ENCODE measurements around the gene LRRC28. TPM values are rescaled to one million over a fixed set of nuclear protein-coding genes. Genes with fewer than 3 reads are reported as not detected.

Gene LRRC28
- total RNA-seq, 1 donor from 2014 or later: 33.0 TPM

DNA sequence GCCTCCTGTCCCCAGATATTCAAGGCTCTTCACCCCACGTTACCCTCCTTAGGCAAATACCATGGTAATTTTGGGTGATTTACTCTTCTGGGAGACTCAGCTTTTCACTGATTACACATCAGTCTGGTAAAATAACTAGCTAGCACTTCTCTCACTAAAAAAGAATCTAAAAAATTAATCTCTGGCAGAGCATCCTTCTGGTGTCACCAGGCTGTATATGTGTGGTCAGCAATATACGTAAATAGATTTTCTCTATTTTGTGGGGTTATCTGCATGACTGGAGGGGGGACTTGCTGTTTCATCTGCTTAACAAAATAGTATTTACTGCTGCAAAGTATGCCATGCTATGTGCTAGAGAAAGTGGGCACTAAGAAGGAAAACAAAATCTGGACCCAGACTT lies 45.1 kb downstream of the LRRC28 start:
- no peaks in the 10 kb centered on the region for H3K4me1 Mint-ChIP-seq (ENCODE audit: unreplicated experiment)
- no peak overlapping the region for H3K4me3 Mint-ChIP-seq (ENCODE audit: unreplicated experiment)
- no peaks in the 10 kb centered on the region for H3K9me3 Mint-ChIP-seq (ENCODE audit: unreplicated experiment)
- TF ChIP-seq, protein P1, sequence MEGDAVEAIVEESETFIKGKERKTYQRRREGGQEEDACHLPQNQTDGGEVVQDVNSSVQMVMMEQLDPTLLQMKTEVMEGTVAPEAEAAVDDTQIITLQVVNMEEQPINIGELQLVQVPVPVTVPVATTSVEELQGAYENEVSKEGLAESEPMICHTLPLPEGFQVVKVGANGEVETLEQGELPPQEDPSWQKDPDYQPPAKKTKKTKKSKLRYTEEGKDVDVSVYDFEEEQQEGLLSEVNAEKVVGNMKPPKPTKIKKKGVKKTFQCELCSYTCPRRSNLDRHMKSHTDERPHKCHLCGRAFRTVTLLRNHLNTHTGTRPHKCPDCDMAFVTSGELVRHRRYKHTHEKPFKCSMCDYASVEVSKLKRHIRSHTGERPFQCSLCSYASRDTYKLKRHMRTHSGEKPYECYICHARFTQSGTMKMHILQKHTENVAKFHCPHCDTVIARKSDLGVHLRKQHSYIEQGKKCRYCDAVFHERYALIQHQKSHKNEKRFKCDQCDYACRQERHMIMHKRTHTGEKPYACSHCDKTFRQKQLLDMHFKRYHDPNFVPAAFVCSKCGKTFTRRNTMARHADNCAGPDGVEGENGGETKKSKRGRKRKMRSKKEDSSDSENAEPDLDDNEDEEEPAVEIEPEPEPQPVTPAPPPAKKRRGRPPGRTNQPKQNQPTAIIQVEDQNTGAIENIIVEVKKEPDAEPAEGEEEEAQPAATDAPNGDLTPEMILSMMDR (IDR thresholded peaks at IDR 0.05; ENCODE audit: unreplicated experiment): no peak
- H3K27me3 Mint-ChIP-seq (ENCODE audit: unreplicated experiment): no peaks in the 10 kb centered on the region
- peaks cover 27% of the 10 kb centered on the region for H3K36me3 Mint-ChIP-seq (ENCODE audit: low read depth, unreplicated experiment)
- no peak for DNase-seq (ENCODE audit: low spot score)
- H3K27ac Mint-ChIP-seq (ENCODE audit: unreplicated experiment): no peak overlapping the region

GRCh38 chr15:99303907-99304306 lies 52.6 kb downstream of the LRRC28 start:
- H3K4me1 Mint-ChIP-seq (ENCODE audit: unreplicated experiment): peaks cover 11% of the 10 kb centered on the region

DNA sequence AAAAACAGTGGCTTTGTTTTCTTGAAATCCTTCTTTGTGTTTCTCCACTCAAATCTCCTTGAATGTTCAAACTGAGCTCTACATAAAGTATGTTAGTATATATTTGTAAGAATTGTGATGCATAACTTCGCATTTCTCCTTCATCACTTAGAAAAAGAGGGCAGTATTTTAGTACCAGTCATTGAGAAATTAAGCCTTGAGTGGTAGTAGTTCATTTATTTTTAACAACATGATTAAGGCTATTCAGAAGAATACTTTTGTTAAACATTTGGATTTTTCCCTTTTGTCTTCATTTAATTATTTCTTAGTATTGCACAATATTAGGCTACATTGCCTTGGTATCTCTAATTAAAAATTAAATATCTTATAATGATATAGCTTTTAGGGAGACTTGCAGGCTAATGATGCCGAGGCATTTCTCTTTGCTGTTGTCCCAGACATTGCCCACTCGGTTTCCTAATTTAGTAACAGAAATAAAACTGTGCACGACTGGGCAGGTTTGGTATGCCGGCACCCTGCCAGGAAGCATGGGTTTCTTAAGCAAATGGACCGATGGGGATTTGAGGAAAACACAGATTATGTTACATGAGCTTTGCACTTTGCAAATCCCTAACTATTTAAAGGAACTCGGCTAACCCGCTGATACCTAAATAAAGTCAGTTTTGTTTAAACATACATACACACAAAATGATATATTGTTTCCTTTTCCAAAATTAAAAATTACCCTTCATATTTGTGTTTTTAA lies 54.7 kb downstream of the LRRC28 start:
- Mint-ChIP-seq H3K27me3 (ENCODE audit: unreplicated experiment) (peaks cover 2% of the 10 kb centered on the region), H3K9me3 (ENCODE audit: unreplicated experiment) (no peaks in the 10 kb centered on the region), H3K4me1 (ENCODE audit: unreplicated experiment) (peaks cover 11% of the 10 kb centered on the region), H3K36me3 (ENCODE audit: low read depth, unreplicated experiment) (peaks cover 2% of the 10 kb centered on the region), H3K4me3 (ENCODE audit: unreplicated experiment) (no peak overlapping the region), H3K27ac (ENCODE audit: unreplicated experiment) (no peak overlapping the region)
- TF ChIP-seq, protein P1 (IDR thresholded peaks at IDR 0.05; ENCODE audit: unreplicated experiment): no peak
- no peak for DNase-seq (ENCODE audit: low spot score)

More at GRCh38 chr15:99303907-99304306, 52.6 kb downstream of the LRRC28 start:
- Mint-ChIP-seq H3K27me3 (ENCODE audit: unreplicated experiment) (no peaks in the 10 kb centered on the region), H3K27ac (ENCODE audit: unreplicated experiment) (no peak overlapping the region), H3K4me3 (ENCODE audit: unreplicated experiment) (no peak overlapping the region), H3K36me3 (ENCODE audit: low read depth, unreplicated experiment) (no peaks in the 10 kb centered on the region), H3K9me3 (ENCODE audit: unreplicated experiment) (no peaks in the 10 kb centered on the region)
- no peak for DNase-seq (ENCODE audit: low spot score)
- TF ChIP-seq, protein P1 (IDR thresholded peaks at IDR 0.05; ENCODE audit: unreplicated experiment): no peak

DNA sequence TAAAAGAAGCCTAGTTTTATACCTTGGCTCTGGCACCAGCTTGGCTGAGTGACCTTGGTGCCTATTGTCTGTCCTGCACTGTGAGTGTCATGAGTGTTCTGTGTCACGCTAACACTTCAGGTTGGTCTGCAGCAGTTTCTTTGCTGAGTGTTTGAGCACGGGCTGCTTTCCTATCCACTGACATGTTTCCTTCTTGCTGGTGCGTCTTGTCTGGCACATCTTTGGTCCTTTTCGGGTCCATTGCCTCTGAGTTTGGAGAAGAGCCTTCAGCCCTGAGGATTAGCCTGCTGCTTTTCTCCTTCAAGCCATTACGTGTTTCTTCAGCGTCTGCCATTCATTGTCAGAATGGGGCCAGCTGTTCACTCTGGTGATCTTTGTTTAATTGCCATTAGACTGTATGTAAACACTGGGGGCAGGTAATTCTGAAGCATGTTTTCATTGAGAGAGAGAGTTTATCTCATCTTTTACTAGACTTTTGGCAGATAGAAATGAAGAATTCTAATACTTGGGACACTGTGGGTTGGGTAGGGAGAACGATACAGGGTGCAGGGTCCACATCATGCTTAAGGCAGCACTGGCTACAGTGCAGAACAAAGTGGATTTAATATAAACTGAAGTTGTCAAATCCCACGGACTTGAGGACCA lies 55.5 kb downstream of the LRRC28 start:
- DNase-seq (ENCODE audit: low spot score): no peak
- Mint-ChIP-seq H3K36me3 (ENCODE audit: low read depth, unreplicated experiment) (peaks cover 2% of the 10 kb centered on the region), H3K4me1 (ENCODE audit: unreplicated experiment) (peaks cover 11% of the 10 kb centered on the region), H3K27me3 (ENCODE audit: unreplicated experiment) (peaks cover 2% of the 10 kb centered on the region), H3K4me3 (ENCODE audit: unreplicated experiment) (no peak overlapping the region), H3K27ac (ENCODE audit: unreplicated experiment) (no peak overlapping the region), H3K9me3 (ENCODE audit: unreplicated experiment) (no peaks in the 10 kb centered on the region)
- TF ChIP-seq, protein P1 (IDR thresholded peaks at IDR 0.05; ENCODE audit: unreplicated experiment): no peak

- DNase-seq (ENCODE audit: low spot score): no peak
- peaks cover 11% of the 10 kb centered on the region for H3K4me1 Mint-ChIP-seq (ENCODE audit: unreplicated experiment)
- peaks cover 2% of the 10 kb centered on the region for H3K27me3 Mint-ChIP-seq (ENCODE audit: unreplicated experiment)
- H3K4me3 Mint-ChIP-seq (ENCODE audit: unreplicated experiment): no peak overlapping the region
- H3K9me3 Mint-ChIP-seq (ENCODE audit: unreplicated experiment): no peaks in the 10 kb centered on the region
- peaks cover 5% of the 10 kb centered on the region for H3K36me3 Mint-ChIP-seq (ENCODE audit: low read depth, unreplicated experiment)
- H3K27ac Mint-ChIP-seq (ENCODE audit: unreplicated experiment): no peak overlapping the region
- TF ChIP-seq, protein P1 (IDR thresholded peaks at IDR 0.05; ENCODE audit: unreplicated experiment): no peak
Observed at GRCh38 chr15:99307735-99308134, 56.5 kb downstream of the LRRC28 start.

Measured in endothelial cell (in vitro differentiated cells).